Measurements from ENCODE around the gene KIF21A. TPM values are rescaled to one million over a fixed set of nuclear protein-coding genes. Genes with fewer than 3 reads are reported as not detected.

The KIF21A gene
- total and polyA plus RNA-seq, 8 donors: 6.3 to 17.3 (median 14.3) TPM

GRCh38 chr12:39367494-39367893 is 75.4 kb downstream of the KIF21A start:
- Histone ChIP-seq H3K4me3 (no peak overlapping the region), H3K27me3 (no peaks in the 10 kb centered on the region), H3K27ac (no peak overlapping the region), H3K36me3 (no peaks in the 10 kb centered on the region), H3K9me3 (no peaks in the 10 kb centered on the region), H3K4me1 (peaks cover 0 to 6% (median 3%) of the 10 kb centered on the region in 3 donors)
- no peak for TF ChIP-seq CTCF (IDR thresholded peaks at IDR 0.05)
- FAIRE-seq: no peak
- no peak for ATAC-seq
- DNase-seq: no peak
- intact Hi-C loops (cut with DNase I): no loop called here

GRCh38 chr12:39365364-39366001 is 77.4 kb downstream of the KIF21A start:
- peak in 1 of 4 donors; percentile 17 for TF ChIP-seq CTCF (IDR thresholded peaks at IDR 0.05)
- no peaks in the 10 kb centered on the region for H3K27me3 ChIP-seq
- ATAC-seq (no peak), FAIRE-seq (peak; percentile 54), DNase-seq (no peak)
- peaks cover 0 to 6% (median 3%) of the 10 kb centered on the region in 3 donors for H3K4me1 ChIP-seq
- H3K9me3 ChIP-seq: no peaks in the 10 kb centered on the region
- no peak overlapping the region for H3K4me3 ChIP-seq
- no peak overlapping the region for H3K27ac ChIP-seq
- no peaks in the 10 kb centered on the region for H3K36me3 ChIP-seq
- WGBS, 2 donors: 97 to 98% methylated on average over 8 of the region's 8 CpGs
- intact Hi-C loops (cut with DNase I): no loop called here

DNA sequence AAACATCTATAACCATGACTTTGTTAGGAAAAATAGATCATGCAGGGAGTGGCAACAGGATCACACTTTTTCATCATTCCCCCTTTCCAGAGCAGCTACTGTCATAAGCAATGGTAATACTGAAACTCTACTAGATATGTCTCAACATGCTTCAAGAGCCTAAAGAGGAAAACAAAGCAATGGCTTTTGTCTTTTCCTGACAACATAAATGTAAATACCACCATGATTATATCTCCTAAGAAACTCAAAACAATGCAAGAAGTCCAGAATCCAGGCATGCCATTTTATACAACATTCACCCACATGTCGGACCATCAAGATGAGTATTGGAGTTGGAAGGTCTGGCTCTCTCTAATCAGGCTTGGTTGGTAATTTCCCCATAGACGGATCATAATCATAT is 78.7 kb downstream of the KIF21A start:
- WGBS, 2 donors: 81% methylated on average over 2 of the region's 2 CpGs

DNA sequence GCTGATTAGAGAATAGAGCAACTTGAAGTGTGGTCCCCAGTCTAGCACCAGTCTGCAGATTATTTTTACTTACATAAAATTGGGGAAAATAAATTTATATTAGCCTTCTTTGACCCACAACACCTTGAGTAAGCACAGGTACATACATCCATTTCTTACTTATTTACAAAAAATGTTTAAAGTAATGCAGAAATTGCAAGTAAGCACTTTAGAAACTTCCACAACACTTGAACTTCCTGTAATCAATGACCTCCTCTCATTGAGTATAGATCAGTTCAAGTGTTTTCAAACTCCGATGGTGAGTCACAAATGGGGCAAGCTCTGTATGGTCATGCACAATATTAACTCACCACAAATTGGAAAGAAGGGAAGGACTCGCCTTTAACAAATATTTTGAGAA is 83.3 kb downstream of the KIF21A start:
- WGBS, 2 donors: 91 to 96% methylated on average over 2 of the region's 2 CpGs
- Histone ChIP-seq H3K4me1 (no peaks in the 10 kb centered on the region), H3K36me3 (peaks cover 0 to 5% (median 0%) of the 10 kb centered on the region in 3 donors), H3K4me3 (no peak overlapping the region), H3K9me3 (no peaks in the 10 kb centered on the region), H3K27me3 (no peaks in the 10 kb centered on the region), H3K27ac (no peak overlapping the region)
- TF ChIP-seq CTCF (IDR thresholded peaks at IDR 0.05): no peak
- DNase-seq (no peak), FAIRE-seq (no peak), ATAC-seq (no peak)
- intact Hi-C loops (cut with DNase I): no loop called here

More for the DNA sequence above, 78.7 kb downstream of the KIF21A start:
- DNase-seq: no peak
- H3K36me3 ChIP-seq: no peaks in the 10 kb centered on the region
- H3K4me3 ChIP-seq: no peak overlapping the region
- no peak overlapping the region for H3K27ac ChIP-seq
- no peak for FAIRE-seq
- H3K4me1 ChIP-seq: peaks cover 0 to 6% (median 3%) of the 10 kb centered on the region in 3 donors
- no peak for ATAC-seq
- intact Hi-C loops (cut with DNase I): no loop called here
- no peaks in the 10 kb centered on the region for H3K9me3 ChIP-seq
- TF ChIP-seq CTCF (IDR thresholded peaks at IDR 0.05): no peak
- no peaks in the 10 kb centered on the region for H3K27me3 ChIP-seq

GRCh38 chr12:39357041-39357440 is 85.9 kb downstream of the KIF21A start:
- no peak for FAIRE-seq
- Histone ChIP-seq H3K4me3 (no peak overlapping the region), H3K36me3 (peaks cover 0 to 5% (median 0%) of the 10 kb centered on the region in 3 donors), H3K27me3 (no peaks in the 10 kb centered on the region), H3K27ac (no peak overlapping the region), H3K4me1 (no peaks in the 10 kb centered on the region), H3K9me3 (no peaks in the 10 kb centered on the region)
- intact Hi-C loops (cut with DNase I): no loop called here
- no peak for ATAC-seq
- DNase-seq: no peak
- TF ChIP-seq CTCF (IDR thresholded peaks at IDR 0.05): no peak
- WGBS, 2 donors: 88 to 89% methylated on average over 3 of the region's 3 CpGs
